Endothelial cell of umbilical vein (primary cell): Measurements from ENCODE around the gene ABLIM2.

Experiments
- FOS ChIP-seq: IDR thresholded peaks from 2 replicates; pipeline ENCODE4 v1.6.1; 2011; ENCODE audit warnings: mild to moderate bottlenecking, low read length, moderate library complexity, borderline replicate concordance; ENCODE audit not compliant: insufficient read depth
- MYC ChIP-seq: IDR thresholded peaks from one replicate; pipeline ENCODE4 v1.6.1; 2011; ENCODE audit warnings: mild to moderate bottlenecking, low read depth, low read length
- POLR2A ChIP-seq: IDR thresholded peaks from 2 replicates; pipeline ENCODE4 v1.6.1; 2012; ENCODE audit warnings: low read depth, mild to moderate bottlenecking, control low read depth, low read length
- POLR2AphosphoS5 ChIP-seq: IDR thresholded peaks from 2 replicates; pipeline ENCODE4 v1.6.1; 2012; ENCODE audit warnings: low read depth, mild to moderate bottlenecking, control low read depth, low read length, moderate library complexity; ENCODE audit not compliant: insufficient read depth
- TF ChIP-seq, protein P1 (sequence below), 2 donors: IDR thresholded peaks; 1 replicate in 1 of 2; 2 replicates in 1 of 2; pipeline ENCODE4 v1.5.1; 2011; ENCODE audit warnings: low read length in 2 of 2, mild to moderate bottlenecking in 2 of 2, moderate library complexity in 2 of 2, control low read depth in 1 of 2, inconsistent platforms in 1 of 2, low read depth in 1 of 2; ENCODE audit not compliant: insufficient read depth in 1 of 2; ENCODE audit errors: extremely low read depth in 1 of 2

DNA sequence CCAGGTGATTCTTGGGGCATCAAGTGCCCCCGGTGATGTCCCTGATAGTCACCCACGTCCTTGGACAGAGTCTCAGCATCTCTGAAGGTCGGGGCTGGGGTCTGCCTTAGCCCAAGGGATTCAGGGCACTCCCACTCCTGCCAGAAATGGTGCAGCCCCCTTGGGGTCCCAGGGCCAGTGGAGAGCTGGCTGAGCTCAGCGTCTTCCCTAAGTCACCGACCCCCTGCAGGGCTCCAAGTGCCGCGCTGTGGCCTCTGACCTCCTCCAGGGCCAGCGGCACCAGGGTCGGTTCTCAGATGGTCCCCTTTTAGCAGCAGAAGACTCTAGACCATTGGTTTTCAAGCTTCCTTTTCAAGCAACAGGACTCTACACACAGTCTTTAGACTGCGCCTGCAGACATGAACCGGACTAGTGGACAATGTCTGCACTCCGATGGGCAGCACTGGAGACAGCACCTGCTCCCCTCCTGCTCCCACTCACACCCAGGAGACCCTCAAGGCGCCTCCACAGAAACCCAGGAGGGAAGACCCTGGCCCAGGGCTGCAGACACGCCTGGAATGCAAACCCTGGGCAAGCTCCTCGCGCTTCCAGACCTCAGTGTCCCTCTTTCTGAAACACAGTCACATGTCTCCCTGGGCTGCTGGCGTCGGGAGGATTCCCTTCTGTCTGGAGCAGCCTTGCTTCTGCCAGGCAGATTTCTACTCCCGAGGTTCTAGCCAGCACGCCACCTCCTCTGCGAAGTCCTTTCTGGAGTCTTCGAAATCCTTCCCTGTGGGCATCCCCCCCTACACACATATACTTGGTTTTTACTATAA, 53.9 kb downstream of the ABLIM2 start:
- TF ChIP-seq POLR2A (no peak), FOS (no peak), MYC (no peak), POLR2AphosphoS5 (no peak)
- TF ChIP-seq, protein P1, sequence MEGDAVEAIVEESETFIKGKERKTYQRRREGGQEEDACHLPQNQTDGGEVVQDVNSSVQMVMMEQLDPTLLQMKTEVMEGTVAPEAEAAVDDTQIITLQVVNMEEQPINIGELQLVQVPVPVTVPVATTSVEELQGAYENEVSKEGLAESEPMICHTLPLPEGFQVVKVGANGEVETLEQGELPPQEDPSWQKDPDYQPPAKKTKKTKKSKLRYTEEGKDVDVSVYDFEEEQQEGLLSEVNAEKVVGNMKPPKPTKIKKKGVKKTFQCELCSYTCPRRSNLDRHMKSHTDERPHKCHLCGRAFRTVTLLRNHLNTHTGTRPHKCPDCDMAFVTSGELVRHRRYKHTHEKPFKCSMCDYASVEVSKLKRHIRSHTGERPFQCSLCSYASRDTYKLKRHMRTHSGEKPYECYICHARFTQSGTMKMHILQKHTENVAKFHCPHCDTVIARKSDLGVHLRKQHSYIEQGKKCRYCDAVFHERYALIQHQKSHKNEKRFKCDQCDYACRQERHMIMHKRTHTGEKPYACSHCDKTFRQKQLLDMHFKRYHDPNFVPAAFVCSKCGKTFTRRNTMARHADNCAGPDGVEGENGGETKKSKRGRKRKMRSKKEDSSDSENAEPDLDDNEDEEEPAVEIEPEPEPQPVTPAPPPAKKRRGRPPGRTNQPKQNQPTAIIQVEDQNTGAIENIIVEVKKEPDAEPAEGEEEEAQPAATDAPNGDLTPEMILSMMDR (IDR thresholded peaks at IDR 0.05; ENCODE audit: extremely low read depth in 1 of 2, insufficient read depth in 1 of 2, low read depth in 1 of 2, low read length in 2 of 2), result no peak
